ENCODE results near the gene AGPAT3.

- TF ChIP-seq CTCF (IDR thresholded peaks at IDR 0.05) (no peak), POLR2A (IDR thresholded peaks at IDR 0.05) (no peak), EP300 (IDR thresholded peaks at IDR 0.05) (no peak), POLR2AphosphoS5 (IDR thresholded peaks at IDR 0.05) (no peak)
These were observed 140.0 kb downstream of the AGPAT3 start for GRCh38 chr21:44005071-44005470.

All from suprapubic skin (tissue), 4 donors.